ENCODE measurements around the gene KLRD1. TPM values are rescaled to one million over a fixed set of nuclear protein-coding genes. Genes with fewer than 3 reads are reported as not detected.
A peak's percentile ranks its signal among the peaks of the same experiment; 100 is the strongest.

KLRD1 gene, protein sequence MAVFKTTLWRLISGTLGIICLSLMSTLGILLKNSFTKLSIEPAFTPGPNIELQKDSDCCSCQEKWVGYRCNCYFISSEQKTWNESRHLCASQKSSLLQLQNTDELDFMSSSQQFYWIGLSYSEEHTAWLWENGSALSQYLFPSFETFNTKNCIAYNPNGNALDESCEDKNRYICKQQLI
- not detected in 2 replicates for total RNA-seq (2014; rRNA removed; shearing (Covaris generic); ENCODE audit: low replicate concordance)

DNA sequence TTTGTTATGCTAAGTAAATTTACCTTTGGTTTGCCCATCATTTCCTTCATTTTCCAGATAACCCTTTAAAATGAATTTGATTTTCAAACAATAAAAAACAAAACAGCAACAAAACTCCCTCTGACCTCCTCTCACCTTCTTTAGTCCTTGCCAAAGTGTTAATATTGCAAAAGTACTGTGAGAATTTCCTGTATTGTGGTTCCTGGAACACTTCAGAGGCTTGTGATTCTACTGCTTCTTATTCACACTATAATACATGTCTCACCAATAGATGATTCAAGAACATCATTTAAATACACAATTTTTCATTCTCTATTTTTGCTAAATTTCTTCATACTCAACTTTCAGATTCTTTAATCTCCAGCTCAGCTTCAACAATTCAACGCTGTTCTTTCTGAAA is at the start of gene KLRD1:
Gene KLRD1, plus strand, starts transcription at position 241 of the 400 bp plus-strand sequence. CDS start 208 bp downstream, outside the sequence.
- Histone ChIP-seq H3K9me3 (no peaks in the 10 kb centered on the region), H3K36me3 (no peaks in the 10 kb centered on the region), H3K4me3 (no peak within 1 kb of the TSS), H3K27me3 (no peaks in the 10 kb centered on the region)
- no peak for DNase-seq

DNA sequence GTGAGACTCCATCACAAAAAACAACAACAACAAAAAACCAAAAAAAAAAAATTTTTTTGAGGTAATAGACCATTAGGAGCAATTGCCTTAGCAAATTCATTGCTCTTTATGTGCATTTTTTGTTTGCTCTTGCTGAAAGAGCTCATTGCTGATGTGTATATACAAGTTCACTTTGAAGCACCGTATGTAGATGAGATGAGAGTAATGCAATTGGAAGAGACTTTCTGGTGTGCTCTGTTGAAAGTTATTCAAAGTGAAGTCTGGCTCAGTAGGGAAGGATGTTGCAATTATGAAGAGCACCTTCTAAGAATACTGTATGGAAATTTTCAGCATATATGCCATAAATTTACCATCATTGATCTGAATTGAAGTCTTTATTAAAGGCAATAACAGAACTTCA is 46.7 kb upstream of the KLRD1 start:
- no peak for DNase-seq
- Histone ChIP-seq H3K36me3 (no peaks in the 10 kb centered on the region), H3K4me3 (no peak overlapping the region), H3K27me3 (no peaks in the 10 kb centered on the region), H3K9me3 (peaks cover 1% of the 10 kb centered on the region)

DNA sequence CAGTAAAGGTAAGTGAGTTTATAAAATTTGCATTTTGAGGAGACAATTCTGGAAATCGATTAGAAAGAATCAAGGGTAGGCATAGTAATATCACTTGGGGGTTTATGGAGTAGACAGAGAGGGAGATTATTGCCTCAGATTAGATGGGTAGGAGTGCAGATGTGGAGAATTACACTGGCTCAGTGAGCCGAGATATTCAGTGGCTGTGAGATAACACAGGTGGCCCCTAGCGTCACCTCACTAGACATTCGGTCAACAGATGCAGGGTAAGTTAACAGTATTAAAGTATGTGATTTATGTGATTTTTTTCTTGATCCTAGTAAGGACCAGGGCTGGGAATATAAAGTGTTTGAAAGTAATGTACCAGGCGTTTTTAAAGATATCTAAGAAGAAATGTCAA is 39.6 kb upstream of the KLRD1 start:
- no peaks in the 10 kb centered on the region for H3K27me3 ChIP-seq
- H3K36me3 ChIP-seq = no peaks in the 10 kb centered on the region
- no peak for DNase-seq
- H3K9me3 ChIP-seq = no peaks in the 10 kb centered on the region
- H3K4me3 ChIP-seq = no peak overlapping the region

DNA sequence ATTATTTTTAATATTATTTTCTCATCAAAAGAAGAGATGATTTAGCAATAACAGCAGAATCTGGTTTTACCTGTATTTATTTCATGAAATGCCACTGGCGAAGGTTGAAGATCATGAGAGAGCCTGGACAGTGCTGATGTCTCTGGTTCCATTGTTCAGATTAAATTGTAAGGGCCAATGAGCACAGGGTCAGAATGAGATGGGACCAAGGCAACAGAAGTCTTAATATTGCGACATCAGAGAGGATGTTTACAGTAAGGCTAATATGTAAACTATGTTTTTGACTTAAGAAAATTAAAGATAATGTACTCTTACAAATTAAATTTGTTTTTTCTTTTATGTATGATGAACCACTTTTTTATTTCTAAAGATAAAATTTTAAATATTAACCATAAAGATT is 35.2 kb upstream of the KLRD1 start:
- no peaks in the 10 kb centered on the region for H3K9me3 ChIP-seq
- no peaks in the 10 kb centered on the region for H3K27me3 ChIP-seq
- no peaks in the 10 kb centered on the region for H3K36me3 ChIP-seq
- H3K4me3 ChIP-seq = no peak overlapping the region
- no peak for DNase-seq

DNA sequence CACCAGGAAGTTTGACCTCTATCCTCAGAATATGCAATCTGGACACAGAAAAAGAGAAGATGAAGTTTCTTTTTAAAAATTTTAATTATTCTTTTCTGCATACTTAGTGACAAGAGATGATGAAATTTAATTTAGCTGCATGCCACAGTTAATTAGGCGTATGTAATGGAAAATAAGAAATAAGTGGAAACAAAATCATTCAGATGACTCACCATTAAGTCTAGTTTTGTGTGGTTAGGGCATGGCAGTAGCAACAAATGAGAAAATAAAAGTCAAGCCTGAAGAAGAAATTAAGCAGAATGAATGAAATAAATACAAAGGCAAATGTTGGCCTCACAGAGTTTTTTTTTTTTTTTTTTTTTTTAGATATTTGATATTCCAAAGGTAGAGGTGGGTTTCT is 30.9 kb upstream of the KLRD1 start:
- Histone ChIP-seq H3K9me3 (no peaks in the 10 kb centered on the region), H3K27me3 (no peaks in the 10 kb centered on the region), H3K36me3 (no peaks in the 10 kb centered on the region), H3K4me3 (no peak overlapping the region)
- DNase-seq = no peak

DNA sequence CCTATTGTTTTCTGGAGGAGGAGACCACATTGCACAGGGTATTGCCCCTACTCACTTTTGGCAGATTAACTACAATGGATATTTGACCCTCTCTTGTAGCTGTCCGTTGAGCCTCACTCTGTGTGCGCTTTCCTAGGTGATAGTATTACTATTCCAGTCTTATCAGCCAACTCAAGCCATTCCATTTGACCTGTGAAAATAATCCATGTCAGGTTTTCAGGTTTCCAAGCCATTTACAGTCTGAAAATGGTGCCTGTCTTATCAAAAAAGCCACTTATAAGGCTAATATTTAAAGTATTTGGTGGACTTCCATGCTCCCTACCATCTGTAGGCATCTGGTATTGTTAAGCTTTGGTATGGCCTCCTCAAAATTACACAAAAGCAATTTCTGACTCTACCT is 29.6 kb upstream of the KLRD1 start:
- no peaks in the 10 kb centered on the region for H3K9me3 ChIP-seq
- DNase-seq = no peak
- H3K4me3 ChIP-seq = no peak overlapping the region
- no peaks in the 10 kb centered on the region for H3K36me3 ChIP-seq
- no peaks in the 10 kb centered on the region for H3K27me3 ChIP-seq

DNA sequence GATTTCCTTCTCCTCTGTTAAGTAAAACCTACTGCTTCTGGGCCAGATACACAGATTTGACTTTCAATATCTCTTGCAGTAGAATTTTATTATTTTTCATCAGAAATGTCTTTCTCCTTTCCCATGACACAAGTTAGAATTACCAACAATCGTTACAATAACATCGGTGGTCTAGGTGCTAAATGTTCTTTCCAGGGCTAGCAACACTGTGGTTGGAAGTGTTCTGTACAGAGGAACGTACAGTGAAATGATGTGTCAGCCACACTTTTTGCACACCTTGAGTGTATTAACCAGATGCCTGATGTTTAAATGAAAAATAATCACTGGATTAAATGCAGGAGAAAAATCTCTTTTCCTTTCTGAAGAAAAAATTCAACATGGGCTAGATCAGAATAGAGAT is 27.7 kb upstream of the KLRD1 start:
- Histone ChIP-seq H3K4me3 (no peak overlapping the region), H3K36me3 (no peaks in the 10 kb centered on the region), H3K9me3 (no peaks in the 10 kb centered on the region), H3K27me3 (no peaks in the 10 kb centered on the region)
- DNase-seq = no peak

DNA sequence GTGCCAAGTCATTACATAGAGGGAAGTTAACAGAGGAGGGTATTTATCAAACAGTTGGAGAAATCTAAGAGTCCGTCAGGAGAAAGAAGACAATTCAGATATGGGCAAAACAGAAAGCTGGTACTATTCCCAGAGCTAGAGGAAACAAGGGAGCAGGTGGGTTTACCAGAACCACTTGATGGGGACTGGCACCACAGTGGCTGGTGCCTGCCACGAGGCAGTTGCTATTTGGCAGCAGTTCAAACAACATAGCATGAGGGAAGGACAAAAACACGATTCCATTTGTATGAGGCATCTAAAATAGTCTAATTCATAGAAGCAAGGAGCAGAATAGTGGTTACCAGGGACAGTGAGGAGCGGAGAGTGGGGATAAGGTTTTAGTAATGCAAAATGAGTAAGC is 24.6 kb upstream of the KLRD1 start:
- Histone ChIP-seq H3K9me3 (no peaks in the 10 kb centered on the region), H3K36me3 (no peaks in the 10 kb centered on the region), H3K4me3 (no peak overlapping the region), H3K27me3 (no peaks in the 10 kb centered on the region)
- DNase-seq = peak; percentile 8

DNA sequence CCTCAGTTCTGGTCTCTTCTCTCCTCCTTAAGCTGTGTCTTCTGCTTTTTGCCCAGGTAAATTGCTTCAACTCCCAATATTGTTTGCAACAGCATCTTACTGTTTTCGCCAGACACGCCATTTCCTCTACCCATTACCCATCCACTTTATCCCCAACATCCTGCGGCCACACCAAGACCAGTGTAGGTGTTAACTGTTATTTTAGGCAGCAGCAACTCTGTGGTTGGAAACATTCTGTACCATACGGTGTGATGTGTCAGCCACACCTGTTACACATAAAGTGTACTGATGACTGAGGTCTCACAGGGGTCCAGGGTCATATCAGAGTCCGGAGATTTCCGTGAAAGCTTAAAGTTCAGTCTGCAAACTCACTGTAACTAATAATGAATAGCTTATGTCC is 21.8 kb upstream of the KLRD1 start:
- DNase-seq = no peak
- no peaks in the 10 kb centered on the region for H3K36me3 ChIP-seq
- H3K27me3 ChIP-seq = no peaks in the 10 kb centered on the region
- no peaks in the 10 kb centered on the region for H3K9me3 ChIP-seq
- no peak overlapping the region for H3K4me3 ChIP-seq

DNA sequence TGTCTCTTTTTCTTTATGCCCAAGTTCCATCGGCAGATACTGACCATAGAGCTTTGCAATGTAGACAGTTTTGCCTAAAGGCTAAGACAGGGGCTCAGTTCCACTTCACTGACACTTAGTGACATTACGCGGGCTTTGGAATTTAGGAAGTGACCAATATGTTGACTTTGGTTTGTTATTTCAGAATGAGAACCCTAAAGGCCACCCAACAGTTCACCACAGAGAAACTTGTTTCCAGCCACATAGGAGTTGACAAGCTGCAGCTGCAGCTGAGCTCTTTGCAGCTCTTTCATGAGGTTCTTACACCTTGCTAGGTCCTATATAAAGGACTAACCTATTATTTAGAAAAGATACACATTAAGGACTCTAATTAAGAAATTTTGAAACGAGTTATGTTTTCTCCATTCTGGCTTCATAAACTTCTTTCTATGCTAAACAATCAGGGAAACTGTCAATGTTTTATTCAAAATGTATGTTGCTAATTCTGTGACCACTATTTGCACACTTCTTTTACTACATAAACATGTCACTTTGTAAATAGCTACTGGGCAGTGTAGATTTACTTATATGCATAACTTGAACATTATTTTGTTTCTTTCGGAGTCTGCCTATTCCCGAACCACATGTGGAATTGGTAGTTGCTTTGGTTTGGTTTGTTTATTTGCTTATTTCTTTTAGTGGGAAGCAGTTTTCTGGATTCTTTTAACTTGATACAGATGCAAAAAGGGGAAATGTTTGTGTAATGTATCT is 18.5 kb upstream of the KLRD1 start:
- Histone ChIP-seq H3K4me3 (no peak overlapping the region), H3K9me3 (no peaks in the 10 kb centered on the region), H3K27me3 (no peaks in the 10 kb centered on the region), H3K36me3 (no peaks in the 10 kb centered on the region)
- DNase-seq = no peak

DNA sequence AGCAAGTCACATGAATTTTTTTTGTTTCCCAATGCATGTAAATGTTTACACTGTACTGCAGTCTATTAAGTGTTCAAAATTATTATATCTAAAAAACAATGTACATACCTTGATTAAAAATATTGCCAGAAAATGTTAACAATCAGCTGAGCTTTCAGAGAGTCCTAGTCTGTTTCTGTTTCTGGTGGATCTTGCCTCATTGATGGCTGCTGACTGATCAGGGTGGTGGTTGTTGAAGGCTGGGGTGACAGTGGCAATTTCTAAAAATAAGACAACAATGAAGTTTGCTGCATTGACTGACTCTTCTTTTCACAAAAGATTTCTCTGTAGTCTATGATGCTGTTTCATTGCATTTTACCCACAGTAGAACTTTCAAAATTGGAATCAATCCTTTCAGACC is 16.6 kb upstream of the KLRD1 start:
- Histone ChIP-seq H3K9me3 (no peaks in the 10 kb centered on the region), H3K36me3 (no peaks in the 10 kb centered on the region), H3K4me3 (no peak overlapping the region), H3K27me3 (no peaks in the 10 kb centered on the region)
- no peak for DNase-seq

DNA sequence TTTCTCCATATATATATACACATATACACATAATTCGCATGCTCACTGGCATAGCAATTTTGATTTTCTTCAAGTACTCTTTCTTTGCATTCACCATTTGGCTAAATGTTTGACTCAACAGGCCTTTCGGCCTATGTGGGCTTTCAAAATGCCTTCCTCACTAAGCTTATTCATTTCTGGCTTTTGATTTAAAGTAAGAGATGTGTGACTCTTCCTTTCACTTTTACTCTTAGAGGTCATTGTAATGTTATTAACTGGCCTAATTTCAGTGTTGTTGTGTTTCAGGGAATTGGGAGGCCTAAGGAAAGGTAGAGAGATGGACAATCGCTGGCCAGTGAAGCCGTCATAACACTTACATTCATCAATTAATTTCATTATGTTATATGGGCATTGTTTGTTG is 14.5 kb upstream of the KLRD1 start:
- Histone ChIP-seq H3K4me3 (no peak overlapping the region), H3K36me3 (no peaks in the 10 kb centered on the region), H3K27me3 (no peaks in the 10 kb centered on the region), H3K9me3 (no peaks in the 10 kb centered on the region)
- DNase-seq = no peak

DNA sequence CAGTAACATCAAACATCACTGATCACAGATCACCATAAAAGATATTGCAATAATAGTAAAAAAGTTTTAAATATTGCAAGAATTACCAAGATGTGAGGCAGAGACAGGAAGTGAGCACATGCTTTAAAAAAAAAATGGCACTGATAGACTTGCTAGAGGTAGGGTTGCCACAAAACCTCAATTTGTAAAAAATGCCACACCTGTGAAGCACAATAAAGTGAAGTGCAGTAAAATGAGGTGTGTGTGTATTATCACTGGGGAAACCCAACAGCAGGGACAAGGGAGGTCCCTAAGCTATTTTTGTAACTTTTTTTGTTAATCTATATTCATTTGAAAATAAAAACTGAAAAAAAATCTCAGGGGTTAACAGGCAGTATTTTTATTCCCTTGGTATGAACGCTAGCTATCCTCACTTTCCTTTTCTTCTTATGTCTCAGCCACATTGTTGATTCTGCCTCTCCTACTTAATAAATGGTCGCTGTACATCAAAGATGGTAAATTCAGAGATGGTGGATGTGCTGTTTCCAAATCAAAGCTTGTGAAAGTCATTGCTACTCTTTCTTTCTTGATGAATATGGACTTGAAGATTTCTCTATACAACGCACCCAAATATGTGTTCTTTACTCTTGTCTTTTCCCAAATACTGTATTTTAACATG is 14.0 kb upstream of the KLRD1 start:
- Histone ChIP-seq H3K27me3 (no peaks in the 10 kb centered on the region), H3K9me3 (no peaks in the 10 kb centered on the region), H3K4me3 (no peak overlapping the region), H3K36me3 (no peaks in the 10 kb centered on the region)
- DNase-seq = no peak

DNA sequence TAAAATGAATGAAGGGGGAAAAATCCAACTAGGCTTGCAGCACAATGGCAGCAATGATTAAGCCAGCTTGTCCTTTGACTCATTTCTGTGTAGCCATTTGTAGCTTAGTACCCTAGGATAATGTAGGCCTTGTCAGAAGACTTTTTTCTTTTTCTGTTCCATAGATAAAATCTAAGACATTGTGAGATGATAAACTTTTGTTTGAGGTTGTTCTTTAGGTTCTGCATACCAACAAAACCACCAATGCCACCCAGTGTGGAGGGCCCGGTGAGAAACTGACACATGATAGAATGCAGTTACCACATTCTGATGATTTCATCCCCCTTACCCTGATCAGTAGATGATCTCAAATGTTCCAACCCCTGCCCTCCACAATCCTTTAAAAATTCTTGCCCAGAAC is 6.6 kb upstream of the KLRD1 start:
- Histone ChIP-seq H3K36me3 (no peaks in the 10 kb centered on the region), H3K4me3 (no peak overlapping the region), H3K9me3 (peaks cover 3% of the 10 kb centered on the region; the same call in 1 of the 2 replicates), H3K27me3 (no peaks in the 10 kb centered on the region)
- DNase-seq = no peak

DNA sequence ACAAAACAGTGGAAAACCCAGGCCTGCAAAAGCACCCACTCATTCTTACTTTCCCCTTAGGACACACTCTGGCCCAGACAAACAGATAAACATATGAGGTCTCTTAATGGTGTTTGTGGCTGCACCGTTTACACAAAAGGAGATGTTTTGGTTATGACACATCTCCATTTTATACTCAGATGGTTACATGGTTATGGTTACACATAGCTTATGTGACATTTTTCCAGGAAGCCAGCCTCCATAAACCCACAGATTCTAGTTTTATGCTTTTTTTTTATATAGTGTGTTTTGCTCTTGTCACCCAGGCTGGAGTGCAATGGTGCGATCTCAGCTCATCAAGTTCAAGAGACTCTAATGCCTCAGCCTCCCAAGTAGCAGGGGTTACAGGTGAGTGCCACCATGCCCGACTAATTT is 3.5 kb upstream of the KLRD1 start:
- Histone ChIP-seq H3K4me3 (no peak overlapping the region), H3K27me3 (no peaks in the 10 kb centered on the region), H3K36me3 (no peaks in the 10 kb centered on the region), H3K9me3 (peaks cover 3% of the 10 kb centered on the region; the same call in 1 of the 2 replicates)
- DNase-seq = peak; percentile 50

DNA sequence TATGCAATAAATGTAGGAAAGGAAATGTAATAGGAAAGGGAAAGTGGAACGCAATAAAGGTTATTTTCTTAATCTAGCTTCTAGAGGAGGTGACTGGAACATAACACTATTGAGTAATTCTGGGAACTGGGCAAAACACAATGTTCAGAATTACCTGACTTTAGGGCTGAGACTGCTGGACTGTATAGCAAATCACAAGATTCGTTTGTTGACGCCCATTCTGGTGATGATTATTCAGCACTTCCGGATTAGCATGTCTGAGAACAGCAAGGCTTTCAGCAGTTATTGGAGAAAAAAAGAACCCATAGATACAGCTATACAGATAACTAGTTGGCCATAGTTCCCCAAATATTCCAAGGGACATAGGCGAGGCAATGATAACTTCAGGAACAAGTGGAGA is 2.3 kb upstream of the KLRD1 start:
- Histone ChIP-seq H3K36me3 (no peaks in the 10 kb centered on the region), H3K9me3 (peaks cover 3% of the 10 kb centered on the region; the same call in 1 of the 2 replicates), H3K27me3 (no peaks in the 10 kb centered on the region), H3K4me3 (no peak overlapping the region)
- no peak for DNase-seq

DNA sequence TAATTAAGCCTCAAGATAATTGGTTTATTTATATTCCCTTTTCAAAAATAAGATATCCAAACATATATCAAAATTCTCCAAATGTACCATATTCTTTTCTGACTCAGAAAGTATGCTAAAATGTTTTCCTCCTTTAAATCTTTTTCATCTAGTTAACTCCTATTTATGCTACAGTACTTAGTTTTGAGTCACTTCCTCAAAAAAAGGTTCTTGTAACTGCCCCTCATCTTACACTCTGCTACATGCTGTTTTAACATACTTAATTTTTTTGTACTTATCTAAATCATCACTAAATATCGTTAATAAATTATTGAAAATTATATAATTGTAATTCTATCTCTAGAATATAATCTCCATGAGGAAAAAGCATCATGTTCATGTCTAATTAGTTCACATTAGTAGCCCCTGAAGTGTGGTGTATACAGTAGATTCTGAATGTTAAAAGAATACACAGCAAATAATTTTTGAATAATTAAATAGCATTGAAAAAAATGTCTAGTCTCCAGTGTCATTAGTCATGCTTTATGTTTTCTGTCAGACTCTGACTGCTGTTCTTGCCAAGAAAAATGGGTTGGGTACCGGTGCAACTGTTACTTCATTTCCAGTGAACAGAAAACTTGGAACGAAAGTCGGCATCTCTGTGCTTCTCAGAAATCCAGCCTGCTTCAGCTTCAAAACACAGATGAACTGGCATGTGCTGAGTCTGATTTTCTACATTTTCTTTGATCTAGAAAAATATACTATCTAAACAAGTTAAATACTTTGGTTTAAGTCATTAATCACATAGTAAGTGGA is 3.5 kb downstream of the KLRD1 start:
- DNase-seq = peak; percentile 66
- Histone ChIP-seq H3K36me3 (no peaks in the 10 kb centered on the region), H3K9me3 (no peaks in the 10 kb centered on the region), H3K4me3 (no peak overlapping the region), H3K27me3 (no peaks in the 10 kb centered on the region)

Measured in MG63 (cell line).